Tibial nerve (tissue), 4 donors: ENCODE data around the gene LTBP1.

Source experiments
- CTCF ChIP-seq, 5 experiments: fragments of 200-600 bp in 3 of 5; fragments of 450-650 bp in 2 of 5; sonication (generic) in 3 of 5; IDR thresholded peaks; one replicate each; pipeline ENCODE4 v1.5.1; 2016 to 2019; ENCODE audit warnings: antibody characterized with exemption in 5 of 5, mild to moderate bottlenecking in 3 of 5, moderate library complexity in 2 of 5
- EP300 ChIP-seq, 2 donors: sonication (generic); formaldehyde crosslinking; IDR thresholded peaks; one replicate each; pipeline ENCODE4 v1.6.1; 2017; ENCODE audit warnings: antibody characterized with exemption in 2 of 2, mild to moderate bottlenecking in 1 of 2

- TF ChIP-seq CTCF (IDR thresholded peaks at IDR 0.05) = no peak
- no peak for TF ChIP-seq EP300 (IDR thresholded peaks at IDR 0.05)
Measured at GRCh38 chr2:33084433-33084832, 137.7 kb downstream of the LTBP1 start.
